ENCODE results near the gene LIN7A.

The LIN7A gene

GRCh38 chr12:80766210-80766609 lies 171.5 kb downstream of the LIN7A start:
- DNase-seq (ENCODE audit: extremely low read depth in 1 of 2, low read depth in 1 of 2): no peak

GRCh38 chr12:80763874-80764273 lies 173.9 kb downstream of the LIN7A start:
- DNase-seq (ENCODE audit: extremely low read depth in 1 of 2, low read depth in 1 of 2): no peak

- DNase-seq (ENCODE audit: extremely low read depth in 1 of 2, low read depth in 1 of 2): no peak
Observed at GRCh38 chr12:80761838-80762237, 175.9 kb downstream of the LIN7A start.

- no peak for DNase-seq (ENCODE audit: extremely low read depth in 1 of 2, low read depth in 1 of 2)
Observed at GRCh38 chr12:80756875-80757274, 180.9 kb downstream of the LIN7A start.

GRCh38 chr12:80754274-80754673 lies 183.5 kb downstream of the LIN7A start:
- no peak for DNase-seq (ENCODE audit: extremely low read depth in 1 of 2, low read depth in 1 of 2)

- no peak for DNase-seq (ENCODE audit: extremely low read depth in 1 of 2, low read depth in 1 of 2)
Observed at GRCh38 chr12:80752464-80752863, 185.3 kb downstream of the LIN7A start.

- DNase-seq (ENCODE audit: extremely low read depth in 1 of 2, low read depth in 1 of 2): no peak
Observed at GRCh38 chr12:80749456-80749855, 188.3 kb downstream of the LIN7A start.

- no peak for DNase-seq (ENCODE audit: extremely low read depth in 1 of 2, low read depth in 1 of 2)
Observed at GRCh38 chr12:80747800-80748199, 189.9 kb downstream of the LIN7A start.

- DNase-seq (ENCODE audit: extremely low read depth in 1 of 2, low read depth in 1 of 2): no peak
Observed at GRCh38 chr12:80745851-80746505, 191.8 kb downstream of the LIN7A start.

Data from activated CD8-positive, alpha-beta memory T cell treated with anti-CD3 and anti-CD28 coated beads for 1 hour (primary cell).